Breast epithelium (tissue), 3 donors: Measurements from ENCODE around the gene ISCA2.

Experiments used
- POLR2A ChIP-seq: fragments of 450-650 bp; IDR thresholded peaks from one replicate; pipeline ENCODE4 v1.6.1; 2016; ENCODE audit warnings: antibody characterized with exemption, mild to moderate bottlenecking, moderate library complexity
- POLR2AphosphoS5 ChIP-seq, 3 donors: sonication (generic); formaldehyde crosslinking; IDR thresholded peaks; one replicate each; pipeline ENCODE4 v1.6.1; 2017; ENCODE audit warnings: antibody characterized with exemption in 3 of 3
- TF ChIP-seq, protein P1 (sequence below), 3 donors: fragments of 450-650 bp; IDR thresholded peaks; one replicate each; pipeline ENCODE4 v1.5.1; 2016 to 2017; ENCODE audit warnings: antibody characterized with exemption in 3 of 3, mild to moderate bottlenecking in 3 of 3, moderate library complexity in 3 of 3

- TF ChIP-seq, protein P1, sequence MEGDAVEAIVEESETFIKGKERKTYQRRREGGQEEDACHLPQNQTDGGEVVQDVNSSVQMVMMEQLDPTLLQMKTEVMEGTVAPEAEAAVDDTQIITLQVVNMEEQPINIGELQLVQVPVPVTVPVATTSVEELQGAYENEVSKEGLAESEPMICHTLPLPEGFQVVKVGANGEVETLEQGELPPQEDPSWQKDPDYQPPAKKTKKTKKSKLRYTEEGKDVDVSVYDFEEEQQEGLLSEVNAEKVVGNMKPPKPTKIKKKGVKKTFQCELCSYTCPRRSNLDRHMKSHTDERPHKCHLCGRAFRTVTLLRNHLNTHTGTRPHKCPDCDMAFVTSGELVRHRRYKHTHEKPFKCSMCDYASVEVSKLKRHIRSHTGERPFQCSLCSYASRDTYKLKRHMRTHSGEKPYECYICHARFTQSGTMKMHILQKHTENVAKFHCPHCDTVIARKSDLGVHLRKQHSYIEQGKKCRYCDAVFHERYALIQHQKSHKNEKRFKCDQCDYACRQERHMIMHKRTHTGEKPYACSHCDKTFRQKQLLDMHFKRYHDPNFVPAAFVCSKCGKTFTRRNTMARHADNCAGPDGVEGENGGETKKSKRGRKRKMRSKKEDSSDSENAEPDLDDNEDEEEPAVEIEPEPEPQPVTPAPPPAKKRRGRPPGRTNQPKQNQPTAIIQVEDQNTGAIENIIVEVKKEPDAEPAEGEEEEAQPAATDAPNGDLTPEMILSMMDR (IDR thresholded peaks at IDR 0.05), result no peak
- TF ChIP-seq POLR2AphosphoS5 (IDR thresholded peaks at IDR 0.05) (no peak), POLR2A (no peak)
Observed at GRCh38 chr14:74504412-74504811, 10.8 kb downstream of the ISCA2 start.
